Measurements from ENCODE around the gene VAV2.

The VAV2 gene

DNA sequence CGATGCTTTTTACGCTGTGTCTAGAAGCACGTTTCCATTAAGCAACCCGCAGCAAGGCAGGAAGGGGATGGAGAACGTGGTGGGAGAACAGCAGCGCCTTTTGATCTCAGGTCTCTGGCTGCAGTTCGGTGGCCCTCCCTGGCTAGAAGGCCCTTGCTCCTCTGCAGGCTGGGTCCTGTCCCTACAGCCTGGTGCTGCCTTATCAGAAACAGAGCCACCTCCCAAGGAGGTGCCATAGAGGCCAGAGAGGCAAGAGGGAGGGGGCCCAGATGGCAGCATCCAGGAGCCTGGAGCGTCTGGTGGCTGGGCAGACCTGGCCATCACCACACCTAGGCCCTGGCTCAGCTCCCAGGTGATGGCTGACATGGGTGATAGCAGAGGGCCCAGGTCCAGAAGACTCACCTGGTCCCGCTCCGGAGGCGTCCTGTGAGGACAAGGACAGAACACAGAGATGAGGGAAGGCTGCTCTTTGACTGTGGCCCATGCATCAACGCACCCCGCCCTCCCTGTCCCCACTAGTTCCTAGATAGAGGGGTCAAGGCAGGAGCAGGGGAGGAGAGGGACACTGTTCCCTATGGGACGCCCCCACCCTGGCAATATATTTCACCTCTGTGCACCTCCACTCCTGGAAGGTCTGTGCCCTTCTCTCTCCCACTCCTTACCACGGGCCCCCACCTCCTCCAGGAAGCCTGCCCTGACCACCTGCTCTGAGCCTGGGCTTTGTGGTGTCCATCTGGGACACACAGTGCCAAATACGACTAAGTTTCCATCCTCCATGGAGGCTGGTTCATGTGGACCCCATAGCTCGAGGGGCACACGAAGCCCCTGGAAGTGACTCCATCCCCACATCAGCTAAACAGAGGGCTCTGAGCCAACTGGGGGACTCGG, 212.4 kb downstream of the VAV2 start:
- no peaks in the 10 kb centered on the region for H3K4me1 ChIP-seq (ENCODE audit: insufficient read depth, poor library complexity, severe bottlenecking)
- no peak overlapping the region for H3K4me3 ChIP-seq (ENCODE audit: severe bottlenecking)
- ATAC-seq (ENCODE audit: low read depth) (no peak), DNase-seq (ENCODE audit: low spot score) (no peak)
- H3K27me3 ChIP-seq (ENCODE audit: insufficient read depth, poor library complexity, severe bottlenecking), result no peaks in the 10 kb centered on the region
- peaks cover 95% of the 10 kb centered on the region for H3K36me3 ChIP-seq (ENCODE audit: low read depth)
- H3K27ac ChIP-seq (ENCODE audit: poor library complexity, severe bottlenecking), result no peak overlapping the region
- TF ChIP-seq, protein P1, sequence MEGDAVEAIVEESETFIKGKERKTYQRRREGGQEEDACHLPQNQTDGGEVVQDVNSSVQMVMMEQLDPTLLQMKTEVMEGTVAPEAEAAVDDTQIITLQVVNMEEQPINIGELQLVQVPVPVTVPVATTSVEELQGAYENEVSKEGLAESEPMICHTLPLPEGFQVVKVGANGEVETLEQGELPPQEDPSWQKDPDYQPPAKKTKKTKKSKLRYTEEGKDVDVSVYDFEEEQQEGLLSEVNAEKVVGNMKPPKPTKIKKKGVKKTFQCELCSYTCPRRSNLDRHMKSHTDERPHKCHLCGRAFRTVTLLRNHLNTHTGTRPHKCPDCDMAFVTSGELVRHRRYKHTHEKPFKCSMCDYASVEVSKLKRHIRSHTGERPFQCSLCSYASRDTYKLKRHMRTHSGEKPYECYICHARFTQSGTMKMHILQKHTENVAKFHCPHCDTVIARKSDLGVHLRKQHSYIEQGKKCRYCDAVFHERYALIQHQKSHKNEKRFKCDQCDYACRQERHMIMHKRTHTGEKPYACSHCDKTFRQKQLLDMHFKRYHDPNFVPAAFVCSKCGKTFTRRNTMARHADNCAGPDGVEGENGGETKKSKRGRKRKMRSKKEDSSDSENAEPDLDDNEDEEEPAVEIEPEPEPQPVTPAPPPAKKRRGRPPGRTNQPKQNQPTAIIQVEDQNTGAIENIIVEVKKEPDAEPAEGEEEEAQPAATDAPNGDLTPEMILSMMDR (IDR thresholded peaks at IDR 0.05; ENCODE audit: poor library complexity, severe bottlenecking), result no peak
- H3K9me3 ChIP-seq (ENCODE audit: severe bottlenecking), result no peaks in the 10 kb centered on the region

- peaks cover 95% of the 10 kb centered on the region for H3K36me3 ChIP-seq (ENCODE audit: low read depth)
- H3K9me3 ChIP-seq (ENCODE audit: severe bottlenecking), result no peaks in the 10 kb centered on the region
- no peaks in the 10 kb centered on the region for H3K27me3 ChIP-seq (ENCODE audit: insufficient read depth, poor library complexity, severe bottlenecking)
- TF ChIP-seq, protein P1 (IDR thresholded peaks at IDR 0.05; ENCODE audit: poor library complexity, severe bottlenecking), result no peak
- DNase-seq (ENCODE audit: low spot score) (no peak), ATAC-seq (ENCODE audit: low read depth) (no peak)
- H3K27ac ChIP-seq (ENCODE audit: poor library complexity, severe bottlenecking), result no peak overlapping the region
- H3K4me1 ChIP-seq (ENCODE audit: insufficient read depth, poor library complexity, severe bottlenecking), result no peaks in the 10 kb centered on the region
- H3K4me3 ChIP-seq (ENCODE audit: severe bottlenecking), result no peak overlapping the region
These were observed 213.0 kb downstream of the VAV2 start for GRCh38 chr9:133779081-133779480.

- H3K36me3 ChIP-seq (ENCODE audit: low read depth), result peaks cover 98% of the 10 kb centered on the region
- H3K4me3 ChIP-seq (ENCODE audit: severe bottlenecking), result no peak overlapping the region
- no peaks in the 10 kb centered on the region for H3K9me3 ChIP-seq (ENCODE audit: severe bottlenecking)
- no peaks in the 10 kb centered on the region for H3K4me1 ChIP-seq (ENCODE audit: insufficient read depth, poor library complexity, severe bottlenecking)
- no peak for ATAC-seq (ENCODE audit: low read depth)
- TF ChIP-seq, protein P1 (IDR thresholded peaks at IDR 0.05; ENCODE audit: poor library complexity, severe bottlenecking), result no peak
- DNase-seq (ENCODE audit: low spot score), result no peak
- no peaks in the 10 kb centered on the region for H3K27me3 ChIP-seq (ENCODE audit: insufficient read depth, poor library complexity, severe bottlenecking)
- no peak overlapping the region for H3K27ac ChIP-seq (ENCODE audit: poor library complexity, severe bottlenecking)
These were observed 213.6 kb downstream of the VAV2 start for GRCh38 chr9:133778336-133779013.

GRCh38 chr9:133777871-133778270, 214.3 kb downstream of the VAV2 start:
- Histone ChIP-seq H3K27ac (ENCODE audit: poor library complexity, severe bottlenecking) (no peak overlapping the region), H3K36me3 (ENCODE audit: low read depth) (peaks cover 98% of the 10 kb centered on the region), H3K4me1 (ENCODE audit: insufficient read depth, poor library complexity, severe bottlenecking) (no peaks in the 10 kb centered on the region), H3K27me3 (ENCODE audit: insufficient read depth, poor library complexity, severe bottlenecking) (no peaks in the 10 kb centered on the region), H3K4me3 (ENCODE audit: severe bottlenecking) (no peak overlapping the region), H3K9me3 (ENCODE audit: severe bottlenecking) (no peaks in the 10 kb centered on the region)
- ATAC-seq (ENCODE audit: low read depth), result no peak
- DNase-seq (ENCODE audit: low spot score), result no peak
- TF ChIP-seq, protein P1 (IDR thresholded peaks at IDR 0.05; ENCODE audit: poor library complexity, severe bottlenecking), result no peak
